Stimulated activated CD4-positive, alpha-beta T cell treated with anti-CD3 and anti-CD28 coated beads, TNF-alpha, amount 100 ng/mL, for 4 hours (primary cell): ENCODE measurements around the gene ATP10A.

ENCODE experiments used
- DNase-seq, 3 experiments: peaks; one replicate each; pipeline ENCODE4 v3.0.0-alpha.2; 2020; ENCODE audit warnings: low read depth in 3 of 3

Gene ATP10A

DNA sequence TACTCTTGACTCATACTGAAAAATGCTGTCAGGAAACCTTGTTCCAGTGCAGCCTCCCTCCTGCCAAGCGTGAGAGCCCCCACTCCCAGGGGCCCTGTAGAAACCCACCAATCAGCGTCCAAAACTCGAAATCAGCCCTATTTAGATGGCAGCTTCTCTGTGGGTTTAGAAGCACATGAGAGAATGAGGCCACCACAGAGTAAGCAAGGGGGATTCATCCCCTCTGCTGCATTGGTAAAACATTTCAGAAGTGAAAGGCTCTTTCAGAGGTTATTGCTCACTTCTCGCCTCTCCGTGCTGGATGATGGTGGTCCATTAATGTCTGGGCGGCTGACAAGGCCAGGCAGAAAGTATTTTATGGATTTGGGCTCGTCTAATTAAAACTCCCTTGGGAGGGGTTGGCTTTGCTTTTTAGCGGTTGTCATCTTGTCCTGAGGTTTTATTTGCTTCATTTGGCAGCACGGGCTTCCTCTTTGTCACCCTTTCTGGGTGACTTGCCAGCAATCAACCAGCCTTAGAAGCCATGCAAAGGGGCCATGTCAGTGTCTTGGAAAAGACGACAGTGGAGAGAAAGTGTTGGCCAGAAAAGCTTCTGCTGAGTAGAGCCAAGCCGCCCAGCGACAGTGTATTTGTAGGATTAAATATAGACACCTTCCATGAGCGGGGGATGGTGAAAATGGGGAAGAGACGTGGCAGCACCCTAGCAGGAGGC, 145.5 kb downstream of the ATP10A start:
- no peak for DNase-seq

DNA sequence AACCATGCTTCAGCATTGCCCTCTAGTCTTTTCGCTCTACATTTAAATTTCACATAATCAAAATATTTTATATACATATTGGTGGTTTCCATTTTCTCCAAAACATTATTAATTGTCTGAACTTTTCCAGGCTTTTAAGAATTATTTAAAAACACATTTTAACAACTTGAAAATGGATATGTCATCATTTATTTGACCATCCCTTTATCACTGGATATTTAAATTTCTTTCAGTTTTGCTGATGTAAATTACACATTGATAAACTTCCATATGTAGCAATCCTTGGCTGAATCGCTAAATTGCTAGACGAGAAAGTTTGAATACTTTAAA, 146.0 kb downstream of the ATP10A start:
- no peak for DNase-seq

DNA sequence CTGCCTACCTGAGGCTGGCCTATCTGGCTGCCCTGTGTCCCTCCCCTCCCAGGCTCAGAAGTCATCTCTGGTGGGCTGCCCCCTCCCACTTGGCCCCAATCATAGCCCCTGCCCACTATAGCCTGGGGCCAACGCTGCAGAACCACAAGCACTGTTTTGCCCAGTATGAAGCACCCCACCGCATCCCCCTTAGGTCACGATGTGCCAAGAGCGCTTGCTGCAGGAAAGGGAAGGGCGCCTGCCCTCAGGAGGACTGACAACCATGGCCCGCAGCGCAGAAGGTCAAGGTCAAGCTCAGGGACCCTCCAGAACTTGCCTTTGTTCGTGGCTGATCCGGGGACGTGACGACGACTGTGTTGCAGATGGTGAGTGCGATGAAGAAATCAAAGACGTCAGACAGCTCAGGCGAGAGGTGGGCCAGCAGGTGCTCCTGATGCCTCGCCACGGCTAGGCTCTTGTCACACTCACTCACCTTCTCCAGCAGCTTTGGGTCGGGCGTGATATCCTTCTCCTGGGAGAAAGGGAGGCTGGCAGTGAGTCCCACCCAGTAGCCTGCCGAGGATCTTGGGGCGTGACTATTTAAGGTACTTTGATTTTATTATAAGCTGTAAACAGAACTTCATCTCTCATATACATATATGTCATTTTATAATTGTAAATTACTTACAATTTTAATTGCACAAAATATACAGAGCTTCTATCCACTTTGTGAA, 146.6 kb downstream of the ATP10A start:
- DNase-seq, result no peak

DNA sequence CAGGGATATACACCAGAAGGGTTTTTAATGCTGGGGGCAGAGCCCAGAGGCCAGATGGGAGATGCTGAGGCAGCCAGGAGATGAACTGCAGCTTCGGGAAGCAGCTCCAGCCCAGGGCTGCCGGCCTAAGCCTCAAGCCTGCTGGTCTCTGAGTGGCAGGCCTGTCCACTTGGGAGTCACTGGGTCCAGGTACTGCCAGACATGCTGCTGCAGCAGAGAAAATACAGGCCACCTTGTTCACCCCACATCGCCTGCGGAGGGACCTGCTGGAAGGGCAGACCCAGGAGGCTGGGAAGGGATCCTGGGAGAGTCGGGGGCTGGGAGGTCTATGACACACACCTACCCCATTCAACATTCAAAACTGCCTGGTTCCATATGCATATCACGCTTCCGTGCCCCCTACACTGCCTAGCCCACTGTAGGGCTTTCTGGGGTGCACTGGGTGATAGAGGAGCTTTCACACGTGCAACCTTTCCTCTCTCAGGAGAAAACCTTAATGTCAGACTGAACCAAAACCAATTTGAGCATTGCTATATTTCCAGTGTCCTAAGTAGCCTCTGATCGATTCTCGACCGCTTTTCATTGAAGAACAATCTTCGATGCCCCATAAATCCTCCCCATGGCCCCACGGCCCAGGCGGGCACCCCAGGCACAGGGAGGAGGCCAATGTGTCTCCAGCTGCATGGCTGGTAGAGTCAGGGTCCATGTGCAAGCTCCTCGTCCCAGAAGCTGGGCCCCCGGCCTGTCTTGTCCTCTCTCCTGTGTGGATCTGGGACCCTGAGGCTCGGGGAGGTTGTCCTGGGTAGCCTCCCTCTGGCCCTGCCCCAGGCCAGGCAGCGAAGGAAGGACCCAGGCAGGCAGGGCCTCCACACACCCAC, 147.4 kb downstream of the ATP10A start:
- DNase-seq, result no peak

DNA sequence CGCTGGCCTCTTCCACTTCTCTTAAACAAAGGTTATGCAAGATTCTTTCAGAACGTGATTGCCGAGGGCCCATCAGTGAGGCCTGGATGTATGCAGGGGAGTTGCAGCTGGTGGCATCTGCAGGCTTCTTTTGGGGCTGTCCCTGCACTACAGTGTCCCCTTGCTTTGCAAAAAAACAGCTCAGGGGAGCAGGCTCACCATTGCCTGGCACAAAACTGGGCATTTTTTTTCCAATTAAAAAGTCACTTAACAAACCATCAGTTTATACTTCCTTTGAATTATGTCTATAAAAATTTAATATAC, 148.6 kb downstream of the ATP10A start:
- no peak for DNase-seq

DNA sequence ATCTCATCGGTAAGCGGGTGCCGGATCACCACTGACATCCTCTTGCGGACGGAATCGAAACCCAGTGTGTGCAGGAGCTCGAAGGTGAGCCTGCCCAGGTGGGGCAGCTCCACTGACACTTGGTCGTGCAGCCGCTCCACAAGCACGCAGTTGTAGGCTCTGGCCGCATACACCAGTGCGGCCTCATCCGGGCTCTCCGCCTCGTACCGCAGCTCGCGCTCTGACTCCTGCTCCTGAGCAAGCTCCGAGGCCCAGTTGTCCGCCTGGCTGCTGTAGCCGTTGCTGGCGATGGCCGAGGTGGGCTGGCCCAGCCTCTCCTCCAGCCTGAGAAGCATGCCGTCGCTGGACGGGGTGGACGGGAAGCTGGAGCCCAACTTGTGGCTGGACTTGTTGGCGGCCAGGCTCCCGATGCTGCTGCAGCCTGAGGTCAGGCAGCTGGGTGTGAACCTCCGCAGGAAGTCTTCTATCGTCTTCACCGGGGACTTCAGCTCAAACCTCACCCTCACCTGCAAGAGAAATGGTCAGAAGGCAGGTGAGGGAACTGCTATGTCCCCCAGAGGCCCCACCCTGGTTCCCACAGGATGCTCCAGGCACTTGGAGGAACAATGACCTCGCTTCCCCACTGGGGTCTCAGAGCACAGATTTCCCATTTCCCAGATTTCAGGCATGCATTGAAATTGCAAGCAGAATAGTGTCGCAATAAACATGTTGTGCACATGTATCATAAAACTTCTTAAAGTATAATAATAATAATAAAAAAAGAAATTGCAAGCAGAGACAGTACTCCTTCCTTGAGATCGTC, 149.2 kb downstream of the ATP10A start:
- DNase-seq, result no peak

DNA sequence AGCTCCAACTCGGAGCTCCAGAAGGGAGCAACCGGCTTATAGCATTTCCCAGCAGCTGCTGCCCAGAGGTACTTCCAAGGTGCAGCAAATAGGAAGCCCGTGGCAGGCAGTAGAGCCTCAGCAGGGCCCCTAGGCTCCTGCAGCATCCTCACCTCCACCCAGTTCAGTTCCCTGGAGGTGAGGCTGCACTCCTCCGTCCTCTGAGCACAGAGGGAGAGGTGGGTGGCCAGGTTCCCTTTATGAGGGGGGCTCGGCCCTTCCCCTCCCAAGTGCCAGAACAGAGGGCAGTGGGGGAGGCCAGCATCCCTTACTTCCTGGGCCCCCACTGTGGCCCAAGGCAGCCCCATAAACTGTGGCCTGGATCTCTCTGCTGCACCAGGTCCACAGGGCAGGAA, 150.2 kb downstream of the ATP10A start:
- DNase-seq, result no peak

DNA sequence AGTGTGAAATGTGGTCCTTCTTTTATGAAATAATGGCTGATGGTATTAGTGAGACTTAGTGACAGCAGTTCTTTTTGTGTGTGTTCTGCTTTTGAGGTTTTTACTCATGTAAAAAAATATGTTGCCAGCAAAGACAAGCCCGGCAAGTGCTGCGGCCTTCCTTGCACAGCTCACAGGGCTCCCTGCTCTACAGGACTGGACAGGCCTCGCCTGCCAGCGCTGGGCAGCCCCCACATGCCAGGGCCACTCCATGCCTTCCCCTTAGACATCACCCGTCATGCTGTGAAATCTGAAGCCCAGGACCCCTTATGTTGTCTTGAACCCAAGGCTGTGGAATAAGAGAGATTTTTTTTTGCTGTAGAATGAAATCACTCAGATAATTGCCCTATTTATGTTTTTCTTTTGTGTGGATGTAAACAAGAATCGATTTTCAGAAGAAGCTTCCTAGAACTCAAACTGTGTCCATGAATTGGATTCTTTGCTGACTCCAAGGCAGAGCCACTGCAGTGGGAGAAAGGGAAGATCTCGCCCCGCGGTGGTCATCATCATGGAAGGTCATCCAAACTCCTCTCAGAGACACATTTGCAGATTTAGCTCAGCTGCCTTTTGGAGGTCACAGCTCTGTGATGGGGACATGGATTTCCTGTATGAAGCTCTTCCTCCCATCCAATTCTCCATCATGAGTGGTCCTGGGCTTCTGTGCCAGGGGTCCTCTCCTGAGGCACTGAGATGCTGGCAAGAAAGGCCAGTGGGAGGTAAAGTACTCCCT, 150.8 kb downstream of the ATP10A start:
- no peak for DNase-seq

DNA sequence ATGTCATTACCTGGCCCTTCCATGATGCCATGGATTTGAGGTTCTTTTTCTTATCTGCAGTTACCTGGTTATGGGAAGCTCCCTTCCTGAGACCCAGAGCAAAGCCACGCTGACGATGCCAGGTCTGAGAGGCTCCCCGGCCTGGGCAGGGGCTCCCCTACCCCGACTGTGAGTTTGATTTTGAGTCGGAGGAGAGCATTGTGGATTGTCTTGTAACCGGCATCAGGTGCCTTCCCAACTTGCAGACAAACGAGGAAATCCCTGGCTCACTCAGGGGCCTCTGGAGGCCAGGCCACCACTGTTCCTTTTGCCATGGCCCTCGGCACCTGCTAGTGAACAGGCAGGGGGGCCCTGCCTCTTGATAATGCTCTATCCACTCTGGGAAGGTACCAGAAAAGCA, 151.4 kb downstream of the ATP10A start:
- no peak for DNase-seq

DNA sequence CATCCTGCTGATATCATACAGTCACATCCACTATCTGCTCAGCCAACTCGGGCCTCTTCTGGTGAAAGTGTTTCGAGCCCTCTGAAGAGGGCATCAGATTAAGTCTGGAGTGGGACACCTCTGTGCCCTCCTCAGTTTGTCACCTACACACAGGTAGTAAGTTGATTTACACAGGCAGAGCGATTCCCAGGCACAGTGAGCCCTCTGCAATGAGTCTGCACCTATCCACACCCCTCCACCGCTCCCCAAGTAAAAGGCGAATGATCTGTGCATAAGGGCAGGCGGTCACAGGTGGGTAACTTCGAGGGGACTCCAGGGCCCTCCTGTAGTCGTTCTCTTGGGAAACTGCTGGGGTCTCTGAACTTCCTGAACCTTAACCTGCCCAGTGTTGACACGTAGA, 152.0 kb downstream of the ATP10A start:
- DNase-seq, result no peak

DNA sequence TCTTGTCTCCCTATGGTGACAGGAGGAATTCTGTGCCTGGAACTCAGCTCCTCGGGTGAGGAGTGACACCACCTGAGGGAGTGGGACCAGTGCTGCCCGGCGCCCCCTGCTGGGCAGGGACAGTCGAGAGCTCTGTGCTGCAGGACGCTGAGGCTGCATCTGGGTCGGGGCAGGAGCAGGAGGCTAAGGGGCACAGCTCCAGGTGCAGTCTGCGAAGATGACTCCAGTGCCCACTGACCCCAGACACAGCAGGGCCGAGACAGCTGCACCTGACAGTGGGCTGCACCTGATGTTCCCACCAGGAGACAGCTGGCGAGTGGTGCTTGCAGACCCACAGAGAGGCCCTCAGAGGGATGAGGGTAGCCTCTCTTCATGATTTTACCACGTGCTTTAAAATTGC, 152.9 kb downstream of the ATP10A start:
- DNase-seq, result peak in 1 of 3 experiments; percentile 33

DNA sequence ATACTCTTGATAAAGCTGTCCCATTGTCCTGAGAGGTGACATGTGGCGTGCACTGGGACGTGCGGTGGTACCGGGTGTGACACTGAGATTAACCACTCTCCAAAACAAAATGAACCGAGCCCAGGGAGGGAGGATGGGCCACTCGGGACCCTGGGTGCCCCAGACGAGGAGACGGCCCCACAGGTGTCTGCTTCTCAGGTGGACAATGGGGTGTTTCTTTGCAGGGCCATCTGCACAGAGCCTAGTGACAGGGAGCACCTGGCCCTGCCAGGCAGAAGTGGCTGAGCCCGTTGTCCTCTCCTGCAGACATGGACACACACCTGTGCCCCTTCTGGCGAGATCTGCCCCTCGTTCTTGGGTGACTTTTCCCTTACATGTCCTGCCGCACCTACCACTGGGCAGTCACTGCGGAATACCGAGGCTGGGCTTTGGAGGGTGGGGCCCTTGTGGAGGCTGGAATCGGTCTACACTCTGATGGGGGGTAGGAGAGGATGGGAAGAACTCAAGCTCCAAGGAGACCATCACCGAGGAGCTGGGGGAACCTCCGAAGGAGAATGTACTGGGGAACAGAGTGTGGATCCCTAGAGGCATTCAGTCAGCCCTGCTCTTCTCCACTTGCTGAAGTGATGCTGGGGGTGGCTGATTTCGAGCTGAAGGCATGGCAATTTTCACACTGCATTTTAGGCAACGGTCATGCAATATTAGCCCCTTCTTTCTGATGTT, 153.5 kb downstream of the ATP10A start:
- DNase-seq, result no peak

DNA sequence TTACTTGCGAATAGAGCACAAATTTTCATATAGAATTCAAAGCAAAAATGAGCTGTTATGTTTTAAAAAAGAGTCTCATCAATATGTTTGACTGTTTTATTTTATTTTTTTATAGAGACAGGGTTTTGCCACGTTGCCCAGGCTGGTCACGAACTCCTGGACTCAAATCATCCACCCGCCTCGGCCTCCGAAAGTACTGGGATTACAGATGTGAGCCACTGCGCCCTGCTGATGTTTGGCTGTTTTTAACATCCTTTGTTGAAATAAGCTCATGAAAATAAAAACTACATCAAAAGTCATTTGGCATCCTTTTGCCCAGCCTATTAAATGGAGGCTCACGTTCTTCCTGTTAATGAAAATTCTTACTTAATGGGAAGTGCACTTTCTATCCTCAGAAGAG, 154.7 kb downstream of the ATP10A start:
- DNase-seq, result no peak

DNA sequence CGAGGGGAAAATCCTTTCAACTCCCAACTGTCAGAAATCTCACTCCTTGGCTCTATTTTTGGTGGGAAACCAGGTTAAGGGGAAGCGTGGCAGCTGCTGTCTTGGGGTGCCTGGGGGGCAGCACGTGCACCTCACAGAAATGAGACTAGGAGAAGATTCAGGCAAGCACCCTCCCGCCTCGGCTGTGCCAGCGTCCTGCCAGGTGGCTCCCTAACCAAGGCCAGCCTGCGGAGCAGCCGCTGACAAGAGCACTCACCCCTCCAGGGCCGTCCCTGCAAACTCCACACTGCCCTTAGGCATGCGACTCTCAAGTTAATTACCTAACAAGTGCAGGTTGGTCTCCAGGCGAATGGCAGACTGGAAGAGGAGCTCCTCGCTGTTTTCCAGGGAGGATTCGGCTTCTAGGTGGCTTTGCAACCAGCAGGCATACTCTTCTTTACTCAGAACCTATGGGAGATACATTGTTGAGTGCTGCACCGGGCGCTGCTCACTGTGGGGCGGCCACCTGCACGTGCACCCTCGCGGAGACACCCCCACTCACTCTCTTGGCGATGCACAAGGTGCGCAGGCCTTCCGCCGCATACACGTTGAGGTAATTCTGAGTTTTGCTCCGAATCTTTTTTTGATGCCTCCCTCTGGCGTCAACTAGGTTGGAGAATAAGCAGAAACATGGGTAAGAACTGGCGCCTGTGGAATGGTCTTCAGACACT, 155.3 kb downstream of the ATP10A start:
- DNase-seq, result no peak

DNA sequence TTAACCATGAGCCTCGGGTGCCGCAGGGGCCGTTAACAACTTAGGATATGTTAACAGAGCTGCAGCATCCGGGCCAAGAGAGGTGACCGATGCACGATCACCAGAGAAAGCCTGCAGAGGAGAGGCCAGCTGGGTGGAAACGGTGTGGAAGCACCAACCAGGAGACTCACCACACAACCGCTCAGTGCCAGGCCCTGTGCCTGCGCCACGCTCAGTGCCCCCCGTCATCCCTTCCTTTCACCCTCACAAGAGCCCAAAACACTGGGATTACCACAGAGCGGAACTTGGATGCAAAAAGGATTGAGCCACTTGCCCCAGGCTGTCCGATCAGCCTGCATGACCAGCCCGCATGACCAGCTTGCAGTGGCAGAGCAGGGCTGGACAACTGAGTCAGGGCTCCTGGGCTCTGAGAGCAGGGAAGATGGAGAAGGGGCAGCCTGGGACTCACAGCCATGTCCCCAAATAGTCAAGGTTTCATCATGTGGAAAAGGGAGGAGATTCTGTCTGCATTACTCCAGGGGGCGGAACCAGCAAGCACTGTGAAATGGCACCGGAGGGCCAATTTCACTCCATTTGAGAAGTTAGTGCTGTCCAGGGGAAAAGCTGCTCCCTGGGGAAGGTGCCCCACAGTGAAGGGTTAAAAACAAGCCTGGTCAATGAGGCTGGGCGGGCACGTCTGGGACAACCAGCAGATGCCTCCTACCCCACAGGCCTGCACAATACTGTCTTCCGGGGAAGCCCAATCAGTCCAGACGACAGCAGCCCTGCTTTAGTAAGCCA, 156.8 kb downstream of the ATP10A start:
- DNase-seq, result no peak

DNA sequence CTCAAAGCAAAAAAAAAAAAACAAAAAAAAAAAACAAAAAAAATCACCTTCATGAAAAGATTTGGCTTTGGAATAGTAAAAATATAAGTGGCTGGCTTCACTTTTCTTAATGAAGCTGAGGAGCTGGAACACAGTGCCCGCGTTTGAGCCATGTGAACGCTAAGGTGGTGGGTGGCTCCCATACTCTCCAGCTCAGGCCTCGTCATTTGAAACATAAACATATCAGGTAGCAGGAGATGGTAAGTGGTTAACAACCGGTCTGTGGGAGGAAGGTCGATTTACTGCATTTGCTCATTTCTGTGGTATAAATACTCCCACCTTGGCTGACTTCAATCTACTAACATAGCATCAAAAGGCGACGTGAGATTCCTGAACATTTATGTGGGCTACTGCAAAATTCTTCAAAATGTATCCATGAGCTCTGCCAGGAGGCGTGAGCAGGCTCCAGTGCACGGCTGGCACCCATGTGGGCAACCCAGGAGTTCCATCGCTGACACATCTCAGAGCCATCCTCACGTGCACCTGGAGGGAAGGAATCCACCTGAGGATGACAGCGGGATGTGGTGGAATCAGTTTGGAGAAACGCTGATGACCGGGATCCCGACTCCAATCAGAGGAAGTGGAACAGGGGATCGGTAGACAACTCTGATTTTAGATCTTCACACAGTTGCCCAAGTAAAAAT, 157.6 kb downstream of the ATP10A start:
- DNase-seq, result no peak

DNA sequence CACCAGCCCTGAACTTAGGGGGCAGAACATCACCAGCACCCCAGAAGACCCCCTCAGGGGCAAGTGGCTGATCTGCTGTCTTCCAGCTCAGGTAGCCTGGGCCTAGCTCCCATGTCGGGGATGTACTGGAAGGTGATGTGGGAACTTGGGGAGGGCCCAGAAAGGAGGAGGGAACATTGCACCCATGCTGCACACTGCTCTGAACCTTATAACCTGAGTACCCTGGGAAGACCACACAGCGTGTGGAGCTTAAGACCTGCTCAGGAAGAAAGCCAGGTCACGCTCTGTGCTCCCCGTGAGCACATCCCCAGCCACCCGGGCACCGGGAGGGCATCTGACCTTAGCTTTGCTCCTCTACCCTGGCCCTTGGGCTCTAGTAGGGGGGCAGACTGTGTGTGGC, 159.4 kb downstream of the ATP10A start:
- no peak for DNase-seq

DNA sequence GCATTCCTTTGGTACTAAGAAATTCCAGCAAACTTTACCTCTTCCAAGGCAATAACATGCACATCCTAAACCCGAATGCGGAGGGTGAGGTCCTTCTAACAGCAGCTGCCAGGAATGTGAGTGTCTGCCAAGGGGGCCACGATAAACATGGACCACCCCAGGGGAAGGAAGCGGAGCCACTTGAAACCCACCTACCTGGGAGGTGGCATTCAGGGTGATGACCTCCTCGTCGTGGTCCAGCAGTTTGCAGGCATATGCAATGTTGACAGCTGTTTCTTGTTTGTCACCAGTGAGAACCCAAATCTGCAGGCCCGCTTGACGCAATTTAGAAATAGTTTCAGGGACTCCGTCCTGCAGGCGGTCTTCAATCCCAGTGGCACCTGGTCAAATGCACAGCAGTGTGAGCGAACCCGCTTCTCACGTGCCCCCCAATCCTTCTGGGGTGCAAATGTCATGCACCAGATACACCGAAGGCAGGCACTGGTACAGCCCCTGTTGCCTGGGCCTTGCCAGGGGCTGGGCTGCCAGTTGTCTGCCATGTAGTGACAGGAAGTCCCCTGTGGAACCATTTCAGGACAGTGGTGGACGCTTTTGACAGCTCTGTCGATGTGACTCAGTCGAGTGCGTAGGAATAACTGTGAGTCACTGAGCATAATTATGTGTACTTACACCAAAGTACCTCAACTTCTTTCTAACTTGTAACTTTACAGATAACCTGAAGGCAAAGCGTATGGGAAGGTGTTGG, 161.2 kb downstream of the ATP10A start:
- no peak for DNase-seq
